ENCODE data around the gene FBLN1. TPM values are rescaled to one million over a fixed set of nuclear protein-coding genes. Genes with fewer than 3 reads are reported as not detected.

Gene FBLN1
- total RNA-seq, 1 experiment from 2014 or later: 23.4 TPM

DNA sequence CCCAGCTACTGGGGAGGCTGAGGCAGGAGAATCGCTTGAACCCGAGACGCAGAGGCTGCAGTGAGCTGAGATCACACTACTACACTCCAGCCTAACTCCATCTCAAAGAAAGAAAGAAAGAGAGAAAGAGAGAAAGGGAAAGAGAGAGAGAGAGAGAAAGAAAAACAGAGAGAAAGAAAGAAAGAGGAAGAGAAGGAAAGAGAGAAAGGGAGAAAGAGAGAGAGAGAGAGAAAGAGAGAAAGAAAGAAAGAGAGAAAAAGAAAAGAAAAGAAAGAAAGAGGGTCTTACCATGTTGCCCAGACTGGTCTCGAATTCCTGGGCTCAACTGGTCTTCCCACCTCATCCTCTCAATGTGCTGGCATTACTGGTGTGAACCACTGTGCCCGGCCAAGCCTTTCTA lies 22.3 kb downstream of the FBLN1 start:
- DNase-seq (ENCODE audit: low read depth, low spot score): no peak
- H3K9me2 ChIP-seq (ENCODE audit: insufficient read depth): no peaks in the 10 kb centered on the region
- RAD21 ChIA-PET (ENCODE audit: low non-redundant PET in 1 of 2, low total read pairs in 2 of 2, uncharacterized antibody in 2 of 2, unreplicated experiment in 2 of 2): no interaction called here
- no TSS peak for BruUV-seq (replicated peaks)
- TF ChIP-seq, protein P1, sequence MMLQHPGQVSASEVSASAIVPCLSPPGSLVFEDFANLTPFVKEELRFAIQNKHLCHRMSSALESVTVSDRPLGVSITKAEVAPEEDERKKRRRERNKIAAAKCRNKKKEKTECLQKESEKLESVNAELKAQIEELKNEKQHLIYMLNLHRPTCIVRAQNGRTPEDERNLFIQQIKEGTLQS (IDR thresholded peaks at IDR 0.05): no peak
- TF ChIP-seq RAD21 (IDR thresholded peaks at IDR 0.05; ENCODE audit: low read depth): no peak
- no peak for TF ChIP-seq ZFX (IDR thresholded peaks at IDR 0.05)
- TF ChIP-seq, protein P2, sequence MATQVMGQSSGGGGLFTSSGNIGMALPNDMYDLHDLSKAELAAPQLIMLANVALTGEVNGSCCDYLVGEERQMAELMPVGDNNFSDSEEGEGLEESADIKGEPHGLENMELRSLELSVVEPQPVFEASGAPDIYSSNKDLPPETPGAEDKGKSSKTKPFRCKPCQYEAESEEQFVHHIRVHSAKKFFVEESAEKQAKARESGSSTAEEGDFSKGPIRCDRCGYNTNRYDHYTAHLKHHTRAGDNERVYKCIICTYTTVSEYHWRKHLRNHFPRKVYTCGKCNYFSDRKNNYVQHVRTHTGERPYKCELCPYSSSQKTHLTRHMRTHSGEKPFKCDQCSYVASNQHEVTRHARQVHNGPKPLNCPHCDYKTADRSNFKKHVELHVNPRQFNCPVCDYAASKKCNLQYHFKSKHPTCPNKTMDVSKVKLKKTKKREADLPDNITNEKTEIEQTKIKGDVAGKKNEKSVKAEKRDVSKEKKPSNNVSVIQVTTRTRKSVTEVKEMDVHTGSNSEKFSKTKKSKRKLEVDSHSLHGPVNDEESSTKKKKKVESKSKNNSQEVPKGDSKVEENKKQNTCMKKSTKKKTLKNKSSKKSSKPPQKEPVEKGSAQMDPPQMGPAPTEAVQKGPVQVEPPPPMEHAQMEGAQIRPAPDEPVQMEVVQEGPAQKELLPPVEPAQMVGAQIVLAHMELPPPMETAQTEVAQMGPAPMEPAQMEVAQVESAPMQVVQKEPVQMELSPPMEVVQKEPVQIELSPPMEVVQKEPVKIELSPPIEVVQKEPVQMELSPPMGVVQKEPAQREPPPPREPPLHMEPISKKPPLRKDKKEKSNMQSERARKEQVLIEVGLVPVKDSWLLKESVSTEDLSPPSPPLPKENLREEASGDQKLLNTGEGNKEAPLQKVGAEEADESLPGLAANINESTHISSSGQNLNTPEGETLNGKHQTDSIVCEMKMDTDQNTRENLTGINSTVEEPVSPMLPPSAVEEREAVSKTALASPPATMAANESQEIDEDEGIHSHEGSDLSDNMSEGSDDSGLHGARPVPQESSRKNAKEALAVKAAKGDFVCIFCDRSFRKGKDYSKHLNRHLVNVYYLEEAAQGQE (IDR thresholded peaks at IDR 0.05; ENCODE audit: low read depth): no peak
- TF ChIP-seq YY1 (IDR thresholded peaks at IDR 0.05; ENCODE audit: extremely low read depth, insufficient replicate concordance, low read depth, low read length): no peak
- TF ChIP-seq, protein P3, sequence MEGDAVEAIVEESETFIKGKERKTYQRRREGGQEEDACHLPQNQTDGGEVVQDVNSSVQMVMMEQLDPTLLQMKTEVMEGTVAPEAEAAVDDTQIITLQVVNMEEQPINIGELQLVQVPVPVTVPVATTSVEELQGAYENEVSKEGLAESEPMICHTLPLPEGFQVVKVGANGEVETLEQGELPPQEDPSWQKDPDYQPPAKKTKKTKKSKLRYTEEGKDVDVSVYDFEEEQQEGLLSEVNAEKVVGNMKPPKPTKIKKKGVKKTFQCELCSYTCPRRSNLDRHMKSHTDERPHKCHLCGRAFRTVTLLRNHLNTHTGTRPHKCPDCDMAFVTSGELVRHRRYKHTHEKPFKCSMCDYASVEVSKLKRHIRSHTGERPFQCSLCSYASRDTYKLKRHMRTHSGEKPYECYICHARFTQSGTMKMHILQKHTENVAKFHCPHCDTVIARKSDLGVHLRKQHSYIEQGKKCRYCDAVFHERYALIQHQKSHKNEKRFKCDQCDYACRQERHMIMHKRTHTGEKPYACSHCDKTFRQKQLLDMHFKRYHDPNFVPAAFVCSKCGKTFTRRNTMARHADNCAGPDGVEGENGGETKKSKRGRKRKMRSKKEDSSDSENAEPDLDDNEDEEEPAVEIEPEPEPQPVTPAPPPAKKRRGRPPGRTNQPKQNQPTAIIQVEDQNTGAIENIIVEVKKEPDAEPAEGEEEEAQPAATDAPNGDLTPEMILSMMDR (IDR thresholded peaks at IDR 0.05 in 2 of 3, conservative IDR thresholded peaks at IDR 0.05 in 1 of 3; ENCODE audit: borderline replicate concordance in 1 of 3, insufficient read depth in 1 of 3, low read depth in 2 of 3, low read length in 2 of 3): no peak
- TF ChIP-seq TCF7L2 (IDR thresholded peaks at IDR 0.05; ENCODE audit: borderline replicate concordance, extremely low read depth, insufficient read depth, insufficient read length): no peak
- TF ChIP-seq, protein P4, sequence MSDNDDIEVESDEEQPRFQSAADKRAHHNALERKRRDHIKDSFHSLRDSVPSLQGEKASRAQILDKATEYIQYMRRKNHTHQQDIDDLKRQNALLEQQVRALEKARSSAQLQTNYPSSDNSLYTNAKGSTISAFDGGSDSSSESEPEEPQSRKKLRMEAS (IDR thresholded peaks at IDR 0.05): no peak
- TF ChIP-seq SIN3A (IDR thresholded peaks at IDR 0.05; ENCODE audit: low read depth): no peak
- no peak for TF ChIP-seq CEBPB (IDR thresholded peaks at IDR 0.05; ENCODE audit: low read depth)
- no peak for TF ChIP-seq CBX3 (IDR thresholded peaks at IDR 0.05; ENCODE audit: low read depth)
- TF ChIP-seq ZNF274 (IDR thresholded peaks at IDR 0.05; ENCODE audit: low read depth, low read length): no peak
- TF ChIP-seq ELF1 (IDR thresholded peaks at IDR 0.05; ENCODE audit: borderline replicate concordance, low read depth): no peak
- TF ChIP-seq, protein P5, sequence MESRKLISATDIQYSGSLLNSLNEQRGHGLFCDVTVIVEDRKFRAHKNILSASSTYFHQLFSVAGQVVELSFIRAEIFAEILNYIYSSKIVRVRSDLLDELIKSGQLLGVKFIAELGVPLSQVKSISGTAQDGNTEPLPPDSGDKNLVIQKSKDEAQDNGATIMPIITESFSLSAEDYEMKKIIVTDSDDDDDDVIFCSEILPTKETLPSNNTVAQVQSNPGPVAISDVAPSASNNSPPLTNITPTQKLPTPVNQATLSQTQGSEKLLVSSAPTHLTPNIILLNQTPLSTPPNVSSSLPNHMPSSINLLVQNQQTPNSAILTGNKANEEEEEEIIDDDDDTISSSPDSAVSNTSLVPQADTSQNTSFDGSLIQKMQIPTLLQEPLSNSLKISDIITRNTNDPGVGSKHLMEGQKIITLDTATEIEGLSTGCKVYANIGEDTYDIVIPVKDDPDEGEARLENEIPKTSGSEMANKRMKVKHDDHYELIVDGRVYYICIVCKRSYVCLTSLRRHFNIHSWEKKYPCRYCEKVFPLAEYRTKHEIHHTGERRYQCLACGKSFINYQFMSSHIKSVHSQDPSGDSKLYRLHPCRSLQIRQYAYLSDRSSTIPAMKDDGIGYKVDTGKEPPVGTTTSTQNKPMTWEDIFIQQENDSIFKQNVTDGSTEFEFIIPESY (IDR thresholded peaks at IDR 0.05; ENCODE audit: extremely low read depth, insufficient replicate concordance, low read length): no peak
- TF ChIP-seq EZH2 (IDR thresholded peaks at IDR 0.05): no peak
- H3K4me1 ChIP-seq (ENCODE audit: control insufficient read depth in 1 of 2, insufficient read depth in 2 of 2, low read length in 2 of 2): peaks cover 0 to 9% of the 10 kb centered on the region in 2 experiments; a peak in 2 of 4 replicates
- H3K4me2 ChIP-seq (ENCODE audit: low read length): no peak overlapping the region
- H3K27me3 ChIP-seq (ENCODE audit: insufficient read depth, low read length): no peaks in the 10 kb centered on the region
- H3K9me3 ChIP-seq (ENCODE audit: control insufficient read depth in 1 of 2, insufficient read depth in 1 of 2, low read depth in 1 of 2, low read length in 2 of 2): no peaks in the 10 kb centered on the region
- no peak for ATAC-seq
- CTCF ChIA-PET: no interaction called here
- no peak overlapping the region for H3K4me3 ChIP-seq (replicated peaks in 1 of 2; ENCODE audit: low read depth in 1 of 2, low read length in 2 of 2)
- no peaks in the 10 kb centered on the region for H3K36me3 ChIP-seq (ENCODE audit: control insufficient read depth in 1 of 2, insufficient read depth in 2 of 2, low read length in 2 of 2)
- H4K20me1 ChIP-seq (ENCODE audit: insufficient read depth): no peaks in the 10 kb centered on the region
- intact Hi-C loops (cut with micrococcal nuclease): no loop called here
- H3K27ac ChIP-seq (ENCODE audit: low read depth, low read length): no peak overlapping the region
- no peak overlapping the region for H3K9ac ChIP-seq (ENCODE audit: low read length)
- H2AFZ ChIP-seq (ENCODE audit: low read depth, low read length, poor library complexity, severe bottlenecking): no peak overlapping the region
- POLR2A ChIA-PET: no interaction called here
- no peaks in the 10 kb centered on the region for H3K79me2 ChIP-seq (ENCODE audit: insufficient read depth, low read length)

Data from HCT116 (cell line).